ES-I3 (cell line): ENCODE results near the gene IMPACT.

Source experiments
- H3K36me3 ChIP-seq: 2 replicates; pipeline ENCODE4 v1.6.1; 2013; ENCODE audit warnings: mild to moderate bottlenecking, low read length, control low read depth, moderate library complexity; ENCODE audit not compliant: insufficient read depth
- H3K4me1 ChIP-seq: 2 replicates; pipeline ENCODE4 v1.6.1; 2013; ENCODE audit warnings: mild to moderate bottlenecking, control low read depth, low read length; ENCODE audit not compliant: insufficient read depth
- H3K9ac ChIP-seq: 2 replicates; pipeline ENCODE4 v1.6.1; 2013; ENCODE audit warnings: low read depth, mild to moderate bottlenecking, low read length, moderate library complexity
- H3K9me3 ChIP-seq: 2 replicates; pipeline ENCODE4 v1.6.1; 2013; ENCODE audit warnings: mild to moderate bottlenecking, low read length, moderate library complexity; ENCODE audit not compliant: control insufficient read depth, insufficient read depth

Gene IMPACT

DNA sequence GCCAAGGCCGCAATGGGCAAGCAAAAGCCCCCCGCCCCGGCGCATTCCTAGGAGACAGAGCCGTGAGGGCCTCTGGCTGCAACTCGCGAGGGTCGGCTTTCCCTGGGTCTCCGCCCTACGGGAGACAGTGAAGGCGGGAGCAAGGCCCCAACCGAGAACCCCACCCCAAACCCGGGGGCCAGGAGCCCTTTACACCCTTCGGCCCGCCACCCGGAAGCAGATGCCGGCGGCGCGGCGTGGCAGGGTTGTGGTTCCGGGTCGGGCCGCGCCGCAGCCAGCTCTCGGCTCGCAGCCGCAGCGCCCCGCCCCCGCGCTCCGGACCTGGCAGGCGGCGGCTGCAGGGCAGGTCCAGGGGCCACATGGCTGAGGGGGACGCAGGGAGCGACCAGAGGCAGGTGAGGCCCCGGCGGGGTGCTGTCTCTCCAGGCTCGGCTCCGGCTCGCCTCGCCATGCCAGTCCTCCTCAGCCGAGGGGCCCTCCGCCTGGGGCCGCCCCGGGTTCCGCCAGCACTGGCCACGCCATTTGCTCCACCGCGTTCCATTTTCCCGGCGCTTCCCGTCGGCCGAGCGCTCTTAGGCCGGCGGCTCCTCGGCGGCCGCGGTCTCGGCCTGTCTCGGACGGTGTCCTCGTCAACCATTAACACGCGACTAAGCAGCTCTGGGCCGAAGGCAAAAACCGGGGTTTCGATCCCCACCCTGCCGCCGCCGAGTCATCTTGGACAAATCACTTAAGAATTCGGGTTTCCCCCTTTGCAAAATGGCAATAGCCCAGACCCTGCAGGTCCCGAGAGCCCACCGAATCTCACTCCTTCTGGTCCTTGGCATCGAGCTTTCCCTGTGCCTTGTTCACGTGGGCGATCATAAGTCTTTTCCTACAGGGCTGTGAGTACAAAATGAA lies at the start of gene IMPACT:
Gene IMPACT (plus strand): TSS at position 273 of the 897 bp plus-strand sequence. CDS start 87 bp downstream, at position 360.
- Histone ChIP-seq H3K4me1 (peaks cover 9% of the 10 kb centered on the region), H3K36me3 (peaks cover 3% of the 10 kb centered on the region; the same call in 1 of the 2 replicates), H3K9ac (peak within 1 kb of the TSS; percentile 78), H3K9me3 (no peaks in the 10 kb centered on the region)

GRCh38 chr18:24378598-24378997 lies 47.9 kb upstream of the IMPACT start:
- H3K36me3 ChIP-seq, result no peaks in the 10 kb centered on the region
- no peaks in the 10 kb centered on the region for H3K9me3 ChIP-seq
- no peak overlapping the region for H3K9ac ChIP-seq
- H3K4me1 ChIP-seq, result peaks cover 31% of the 10 kb centered on the region

- Histone ChIP-seq H3K36me3 (no peaks in the 10 kb centered on the region), H3K4me1 (peaks cover 24% of the 10 kb centered on the region), H3K9me3 (no peaks in the 10 kb centered on the region), H3K9ac (no peak overlapping the region)
Observed at GRCh38 chr18:24380163-24380747, 46.2 kb upstream of the IMPACT start.

GRCh38 chr18:24381126-24381525 lies 45.3 kb upstream of the IMPACT start:
- Histone ChIP-seq H3K9ac (no peak overlapping the region), H3K4me1 (peaks cover 29% of the 10 kb centered on the region), H3K9me3 (no peaks in the 10 kb centered on the region), H3K36me3 (no peaks in the 10 kb centered on the region)

DNA sequence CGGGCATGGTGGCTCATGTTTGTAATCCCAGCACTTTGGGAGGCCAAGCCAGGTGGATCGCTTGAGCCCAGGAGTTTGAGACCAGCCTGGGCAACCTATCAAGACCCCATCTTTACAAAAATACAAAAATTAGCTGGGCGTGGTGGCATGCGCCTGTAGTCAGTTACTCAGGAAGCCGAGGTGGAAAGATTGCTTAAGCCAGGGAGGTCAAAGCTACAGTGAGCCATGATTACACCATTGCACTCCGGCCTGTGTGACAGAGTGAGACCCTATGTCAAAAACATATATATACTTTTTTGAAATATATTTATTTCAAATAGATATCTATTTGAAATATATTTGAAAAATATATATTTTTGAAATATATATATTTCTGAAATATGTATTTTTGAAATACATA lies 39.8 kb upstream of the IMPACT start:
- Histone ChIP-seq H3K9ac (no peak overlapping the region), H3K36me3 (no peaks in the 10 kb centered on the region), H3K4me1 (peaks cover 5% of the 10 kb centered on the region; the same call in 1 of the 2 replicates), H3K9me3 (no peaks in the 10 kb centered on the region)

DNA sequence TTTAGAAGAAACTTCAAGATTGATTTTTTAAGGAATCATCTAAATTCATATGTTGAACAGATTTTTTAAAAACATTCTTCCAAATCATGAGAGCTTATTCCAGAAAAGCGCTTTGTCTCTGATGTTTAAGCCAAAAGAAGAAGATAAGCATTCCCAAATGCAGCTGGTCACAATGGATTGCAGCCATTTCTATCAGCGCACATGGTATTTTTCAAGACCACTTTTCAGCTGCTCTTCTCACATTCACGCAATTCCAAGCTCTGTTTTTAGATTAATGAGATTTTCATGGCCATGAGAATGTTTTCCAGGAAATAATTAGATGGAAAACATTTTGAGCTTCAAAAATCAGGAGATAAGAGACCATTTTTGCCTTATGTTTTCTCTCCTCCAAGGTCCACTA lies 37.5 kb upstream of the IMPACT start:
- Histone ChIP-seq H3K9ac (no peak overlapping the region), H3K36me3 (no peaks in the 10 kb centered on the region)

DNA sequence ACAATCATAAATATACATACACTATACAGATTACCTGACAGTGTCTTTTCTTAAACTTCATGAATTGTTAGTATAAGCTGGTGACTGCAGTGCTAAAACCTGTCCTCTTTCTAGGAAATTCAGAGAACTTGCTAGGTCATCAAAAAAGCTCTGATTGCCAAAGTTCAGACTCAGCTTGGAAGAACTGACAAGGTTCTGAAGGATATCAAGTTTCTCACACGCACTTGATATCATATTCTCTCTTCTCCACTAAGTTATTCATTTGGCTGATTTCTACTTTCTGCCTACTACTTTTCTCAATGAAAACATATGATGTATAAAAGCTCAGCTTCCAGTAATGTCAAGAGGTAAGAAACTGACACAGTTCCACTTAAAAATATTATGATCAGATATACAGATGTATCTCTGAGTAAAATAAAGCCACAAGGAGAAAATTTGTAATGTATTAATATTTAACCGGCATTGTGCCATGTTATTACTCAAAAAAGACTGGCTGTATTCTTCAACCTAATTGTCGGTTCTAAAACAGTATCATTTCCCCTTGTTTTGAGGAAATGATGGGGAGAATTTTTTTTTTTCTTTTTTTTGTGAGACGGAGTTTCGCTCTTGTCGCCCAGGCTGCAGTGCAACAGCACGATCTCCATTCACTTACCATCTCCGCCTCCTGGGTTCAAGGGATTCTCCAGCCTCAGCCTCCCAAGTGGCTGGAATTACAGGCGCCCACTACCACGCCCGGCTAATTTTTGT lies 31.2 kb upstream of the IMPACT start:
- no peak overlapping the region for H3K9ac ChIP-seq
- no peaks in the 10 kb centered on the region for H3K9me3 ChIP-seq
- no peaks in the 10 kb centered on the region for H3K36me3 ChIP-seq
- peaks cover 13% of the 10 kb centered on the region for H3K4me1 ChIP-seq

More for the DNA sequence above, 37.5 kb upstream of the IMPACT start:
- Histone ChIP-seq H3K4me1 (peaks cover 5% of the 10 kb centered on the region; the same call in 1 of the 2 replicates), H3K9me3 (no peaks in the 10 kb centered on the region)

DNA sequence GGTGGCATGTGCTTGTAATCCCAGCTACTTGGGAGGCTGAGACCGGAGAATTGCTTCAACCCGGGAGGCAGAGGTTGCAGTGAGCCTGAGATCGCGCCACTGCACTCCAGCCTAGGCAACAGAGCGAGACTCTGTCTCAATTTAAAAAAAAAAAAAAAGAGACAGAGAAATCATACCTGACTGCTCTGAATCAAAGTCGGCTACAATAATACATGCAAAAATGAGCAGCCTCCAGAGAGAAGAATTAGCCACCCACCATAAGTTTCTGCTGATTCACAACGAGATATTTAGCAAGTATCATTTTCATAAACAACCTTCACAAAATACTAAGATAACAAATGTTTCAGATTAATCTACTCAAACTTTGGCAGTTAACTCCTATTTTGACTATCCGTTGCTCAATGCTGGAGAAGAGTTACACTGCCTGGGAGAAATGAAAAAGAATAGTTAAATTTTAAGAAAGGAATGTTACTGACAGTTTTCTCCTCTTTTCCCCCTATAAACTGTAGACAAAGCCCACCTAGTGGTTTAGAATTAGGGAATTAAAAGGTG lies 30.3 kb upstream of the IMPACT start:
- Histone ChIP-seq H3K9me3 (no peaks in the 10 kb centered on the region), H3K36me3 (no peaks in the 10 kb centered on the region), H3K9ac (peak overlapping the region; percentile 82), H3K4me1 (peaks cover 22% of the 10 kb centered on the region)

GRCh38 chr18:24397131-24397693 lies 29.3 kb upstream of the IMPACT start:
- Histone ChIP-seq H3K9ac (peak overlapping the region; percentile 82), H3K36me3 (no peaks in the 10 kb centered on the region), H3K9me3 (no peaks in the 10 kb centered on the region), H3K4me1 (peaks cover 25% of the 10 kb centered on the region)

- Histone ChIP-seq H3K9me3 (no peaks in the 10 kb centered on the region), H3K9ac (peak within 1 kb of the TSS; percentile 82), H3K4me1 (peaks cover 26% of the 10 kb centered on the region), H3K36me3 (no peaks in the 10 kb centered on the region)
Observed at GRCh38 chr18:24397694-24398368, 28.6 kb upstream of the IMPACT start, which contains the start of gene OSBPL1A. Gene OSBPL1A, minus strand, starts transcription at chr18:24397824. Its CDS starts 20,291 bp downstream, at chr18:24377533.

GRCh38 chr18:24398540-24398939 lies 27.9 kb upstream of the IMPACT start:
- Histone ChIP-seq H3K9me3 (no peaks in the 10 kb centered on the region), H3K9ac (peak overlapping the region; percentile 82), H3K36me3 (no peaks in the 10 kb centered on the region), H3K4me1 (peaks cover 26% of the 10 kb centered on the region)

GRCh38 chr18:24400587-24400986 lies 25.9 kb upstream of the IMPACT start:
- H3K4me1 ChIP-seq, result peaks cover 26% of the 10 kb centered on the region
- H3K9ac ChIP-seq, result no peak overlapping the region
- H3K9me3 ChIP-seq, result no peaks in the 10 kb centered on the region
- no peaks in the 10 kb centered on the region; the same call in 1 of the 2 replicates for H3K36me3 ChIP-seq

GRCh38 chr18:24402209-24402785 lies 24.2 kb upstream of the IMPACT start:
- Histone ChIP-seq H3K36me3 (no peaks in the 10 kb centered on the region; the same call in 1 of the 2 replicates), H3K9me3 (no peaks in the 10 kb centered on the region), H3K4me1 (peaks cover 26% of the 10 kb centered on the region), H3K9ac (no peak overlapping the region)
